Bronchial epithelial cell (primary cell): ENCODE data around the gene HCRTR1. TPM values are rescaled to one million over a fixed set of nuclear protein-coding genes. Genes with fewer than 3 reads are reported as not detected.
A peak's percentile ranks its signal among the peaks of the same experiment; 100 is the strongest.

ENCODE experiments used
- DNase-seq: peaks from one replicate; pipeline ENCODE4 v3.0.0-alpha.2; 2010; ENCODE audit warnings: low read depth
- FAIRE-seq: peaks from 2 replicates; lab custom pipeline; 2011; peaks lifted over from hg19 to GRCh38; lab: Jason Lieb, UNC
- H3K27me3 ChIP-seq: 2 replicates; pipeline ENCODE4 v1.5.1; 2011; ENCODE audit warnings: low read length; ENCODE audit not compliant: control insufficient read depth, insufficient read depth
- H3K36me3 ChIP-seq: 2 replicates; pipeline ENCODE4 v1.5.1; 2011; ENCODE audit warnings: low read length; ENCODE audit not compliant: control insufficient read depth, insufficient read depth
- H3K4me3 ChIP-seq: 2 replicates; pipeline ENCODE4 v1.5.1; 2011; ENCODE audit warnings: mild to moderate bottlenecking, low read depth, low read length, control low read depth
- CTCF ChIP-seq: IDR thresholded peaks from 2 replicates; pipeline ENCODE4 v1.5.1; 2011; ENCODE audit warnings: mild to moderate bottlenecking, moderate library complexity, low read length, control low read depth, inconsistent platforms; ENCODE audit not compliant: insufficient read depth, severe bottlenecking
- total RNA-seq: library from RNA; depleted of rRNA; stranded (reverse); fragments of >200 nt; gene quantifications from 2 replicates; pipeline ENCODE4 v1.2.1, GENCODE V29; 2014

HCRTR1 gene
- total RNA-seq, 1 donor from 2014 or later, result not detected

GRCh38 chr1:31602081-31602480 is 15.4 kb upstream of the HCRTR1 start:
- Histone ChIP-seq H3K36me3 (no peaks in the 10 kb centered on the region), H3K27me3 (no peaks in the 10 kb centered on the region), H3K4me3 (no peak overlapping the region)
- peak; percentile 47 for FAIRE-seq
- TF ChIP-seq CTCF, result no peak
- no peak for DNase-seq

- no peaks in the 10 kb centered on the region for H3K36me3 ChIP-seq
- peak; percentile 58 for FAIRE-seq
Observed at GRCh38 chr1:31605908-31606427, 11.5 kb upstream of the HCRTR1 start.

GRCh38 chr1:31607360-31607759 is 10.1 kb upstream of the HCRTR1 start:
- DNase-seq (no peak), FAIRE-seq (no peak)
- no peaks in the 10 kb centered on the region for H3K36me3 ChIP-seq

More at GRCh38 chr1:31605908-31606427, 11.5 kb upstream of the HCRTR1 start:
- DNase-seq, result peak; percentile 74
- Histone ChIP-seq H3K4me3 (no peak overlapping the region), H3K27me3 (no peaks in the 10 kb centered on the region)
- TF ChIP-seq CTCF, result no peak

GRCh38 chr1:31609514-31610118 is 7.9 kb upstream of the HCRTR1 start:
- Histone ChIP-seq H3K27me3 (no peaks in the 10 kb centered on the region), H3K36me3 (no peaks in the 10 kb centered on the region), H3K4me3 (no peak overlapping the region)
- TF ChIP-seq CTCF, result no peak
- DNase-seq, result no peak
- no peak for FAIRE-seq

More at GRCh38 chr1:31607360-31607759, 10.1 kb upstream of the HCRTR1 start:
- no peak for TF ChIP-seq CTCF
- H3K4me3 ChIP-seq, result no peak overlapping the region
- H3K27me3 ChIP-seq, result no peaks in the 10 kb centered on the region

GRCh38 chr1:31614414-31615005 is 3.0 kb upstream of the HCRTR1 start:
- H3K27me3 ChIP-seq, result peaks cover 17% of the 10 kb centered on the region
- H3K4me3 ChIP-seq, result no peak overlapping the region
- H3K36me3 ChIP-seq, result no peaks in the 10 kb centered on the region
- DNase-seq (no peak), FAIRE-seq (no peak)
- TF ChIP-seq CTCF, result no peak
